ENCODE data around the gene RPP30. TPM values are rescaled to one million over a fixed set of nuclear protein-coding genes. Genes with fewer than 3 reads are reported as not detected.

Gene RPP30
- total and polyA plus RNA-seq, 2 experiments from 2014 or later = 89.7 to 142 TPM

DNA sequence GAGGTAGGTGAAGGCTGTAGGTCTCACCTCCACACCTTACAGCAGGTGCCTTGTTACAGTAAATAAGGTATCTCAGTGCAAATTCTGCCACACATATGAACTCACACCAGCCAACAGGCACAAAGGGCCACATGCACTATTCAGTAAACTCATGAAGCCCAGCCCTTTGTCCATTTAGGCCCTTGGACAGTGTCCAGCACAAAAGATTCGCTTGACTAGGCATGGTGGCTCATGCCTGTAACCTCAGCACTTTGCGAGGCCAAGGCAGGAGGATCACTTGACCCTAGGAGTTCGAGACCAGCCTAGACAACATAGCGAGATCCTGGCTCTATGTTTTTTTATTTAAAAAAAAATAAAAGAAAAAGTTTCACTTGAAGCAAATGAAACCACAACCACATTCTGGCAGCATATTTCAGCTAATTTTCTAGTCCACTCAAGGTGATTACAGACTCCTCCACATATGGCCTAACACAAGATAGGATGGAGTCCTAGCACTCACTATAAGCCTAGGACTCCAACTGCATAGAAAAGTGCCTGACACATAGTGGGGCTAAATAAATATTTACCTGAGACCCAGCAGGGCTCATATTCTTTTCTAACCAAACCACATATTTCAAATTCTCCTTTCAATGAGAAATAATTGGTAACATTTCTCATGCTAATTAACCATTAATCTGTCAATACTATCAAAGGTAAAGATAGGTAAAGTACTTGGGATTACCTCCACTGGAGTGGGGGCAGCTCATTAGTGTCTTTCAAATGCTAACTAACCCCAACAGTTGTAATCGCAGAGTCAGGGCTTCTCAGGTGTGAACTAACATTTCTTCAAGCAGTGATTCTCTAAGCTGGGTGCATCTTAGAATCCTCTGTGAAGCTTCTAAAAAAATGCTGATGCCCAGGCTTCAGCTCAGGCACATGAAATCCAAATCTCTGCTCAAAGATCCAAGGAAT lies 53.6 kb downstream of the RPP30 start (continued):
- TF ChIP-seq, protein P1, sequence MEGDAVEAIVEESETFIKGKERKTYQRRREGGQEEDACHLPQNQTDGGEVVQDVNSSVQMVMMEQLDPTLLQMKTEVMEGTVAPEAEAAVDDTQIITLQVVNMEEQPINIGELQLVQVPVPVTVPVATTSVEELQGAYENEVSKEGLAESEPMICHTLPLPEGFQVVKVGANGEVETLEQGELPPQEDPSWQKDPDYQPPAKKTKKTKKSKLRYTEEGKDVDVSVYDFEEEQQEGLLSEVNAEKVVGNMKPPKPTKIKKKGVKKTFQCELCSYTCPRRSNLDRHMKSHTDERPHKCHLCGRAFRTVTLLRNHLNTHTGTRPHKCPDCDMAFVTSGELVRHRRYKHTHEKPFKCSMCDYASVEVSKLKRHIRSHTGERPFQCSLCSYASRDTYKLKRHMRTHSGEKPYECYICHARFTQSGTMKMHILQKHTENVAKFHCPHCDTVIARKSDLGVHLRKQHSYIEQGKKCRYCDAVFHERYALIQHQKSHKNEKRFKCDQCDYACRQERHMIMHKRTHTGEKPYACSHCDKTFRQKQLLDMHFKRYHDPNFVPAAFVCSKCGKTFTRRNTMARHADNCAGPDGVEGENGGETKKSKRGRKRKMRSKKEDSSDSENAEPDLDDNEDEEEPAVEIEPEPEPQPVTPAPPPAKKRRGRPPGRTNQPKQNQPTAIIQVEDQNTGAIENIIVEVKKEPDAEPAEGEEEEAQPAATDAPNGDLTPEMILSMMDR (conservative IDR thresholded peaks at IDR 0.05; ENCODE audit: low read depth in 2 of 2) = no peak
- no peak for TF ChIP-seq ZNF462 (CRISPR knock-in tag; IDR thresholded peaks at IDR 0.05)

GRCh38 chr10:90927293-90927692 lies 55.5 kb downstream of the RPP30 start:
- Histone ChIP-seq H2AFZ (no peak overlapping the region), H3K4me3 (no peak overlapping the region), H3K4me2 (no peak overlapping the region), H3K27me3 (ENCODE audit: insufficient read depth) (peaks cover 96% of the 10 kb centered on the region), H3F3A (replicated peaks; ENCODE audit: low read depth) (peaks cover 6% of the 10 kb centered on the region), H3K27ac (ENCODE audit: low read depth) (no peak overlapping the region), H4K20me1 (replicated peaks; ENCODE audit: insufficient read depth) (peaks cover 23% of the 10 kb centered on the region), H3K9me2 (ENCODE audit: insufficient read depth) (no peaks in the 10 kb centered on the region), H3K4me1 (ENCODE audit: insufficient read depth) (peaks cover 26% of the 10 kb centered on the region), H3K36me3 (ENCODE audit: insufficient read depth) (no peaks in the 10 kb centered on the region), H3K79me2 (replicated peaks; ENCODE audit: insufficient read depth) (no peaks in the 10 kb centered on the region)
- H3K4me3 Mint-ChIP-seq = no peak overlapping the region
- peak; percentile 19 for TF ChIP-seq EZH2 (IDR thresholded peaks at IDR 0.05; ENCODE audit: low read depth, unreplicated experiment)
- TF ChIP-seq JUNB (IDR thresholded peaks at IDR 0.05; ENCODE audit: unreplicated experiment) = no peak
- H3K4me1 Mint-ChIP-seq = peaks cover 27% of the 10 kb centered on the region
- H3K36me3 Mint-ChIP-seq (ENCODE audit: low read depth) = no peaks in the 10 kb centered on the region
- peaks cover 99% of the 10 kb centered on the region for H3K27me3 Mint-ChIP-seq (ENCODE audit: insufficient read depth, low read depth, poor library complexity)
- ATAC-seq = no peak
- H3K9me3 Mint-ChIP-seq = no peaks in the 10 kb centered on the region
- DNase-seq (ENCODE audit: low spot score) = no peak
- no peak overlapping the region for H3K27ac Mint-ChIP-seq

Measured in GM23338 (cell line).